GM12878 (cell line): Measurements from ENCODE around the gene CHP1. TPM values are rescaled to one million over a fixed set of nuclear protein-coding genes. Genes with fewer than 3 reads are reported as not detected.

Source experiments
- ATAC-seq: fragments of 200-7000 bp; cut with Tn5 transposase; 3 replicates; pipeline ENCODE4 v1.9.1; 2020; ENCODE audit warnings: mild to moderate bottlenecking, moderate library complexity
- BruUV-seq: library from RNA; stranded (reverse); fragments of 400-500 nt; replicated peaks from 2 replicates; lab custom pipeline; 2021; lab: Mats Ljungman, UMichigan
- CTCF ChIA-PET: fragments of 300-600 bp; sonication (Branson Sonifier 250); formaldehyde crosslinking; extraction: SDS; loops from one replicate; lab custom pipeline; 2021; ENCODE audit warnings: inconsistent platforms; lab: Yijun Ruan, JAX
- POLR2A ChIA-PET: fragments of 350-600 bp; formaldehyde crosslinking; extraction: SDS; loops from one replicate; lab custom pipeline; 2021; ENCODE audit warnings: inconsistent platforms; lab: Charles Lee
- RAD21 ChIA-PET: fragments of 300-600 bp; sonication (Branson Sonifier 250); formaldehyde crosslinking; loops from one replicate; lab custom pipeline; 2023; ENCODE audit warnings: antibody characterized with exemption; ENCODE audit not compliant: unreplicated experiment; lab: Charles Lee
- SMC1A ChIA-PET: fragments of 300-600 bp; sonication (Branson Sonifier 250); formaldehyde crosslinking; loops from one replicate; lab custom pipeline; 2023; ENCODE audit not compliant: unreplicated experiment, uncharacterized antibody; lab: Charles Lee
- DNase-seq: peaks from one replicate; pipeline ENCODE4 v3.0.0-alpha.2; 2011; ENCODE audit warnings: low read depth, low spot score
- FAIRE-seq: peaks from 3 replicates; lab custom pipeline; 2011; peaks lifted over from hg19 to GRCh38; lab: Jason Lieb, UNC
- H2AFZ ChIP-seq: 2 replicates; pipeline ENCODE4 v1.6.0; 2011; ENCODE audit warnings: low read depth, low read length, control low read depth; ENCODE audit not compliant: control insufficient read depth
- H3K27ac ChIP-seq: 2 replicates; pipeline ENCODE4 v1.5.1; 2011; ENCODE audit warnings: control low read depth; ENCODE audit not compliant: control insufficient read depth, insufficient read depth
- H3K27me3 ChIP-seq, 2 experiments: replicated peaks in 1 of 2; 2 replicates each; pipeline versions ENCODE4 v1.6.0 to v1.6.1; 2011; ENCODE audit warnings: low read length in 1 of 2; ENCODE audit not compliant: control insufficient read depth in 2 of 2, insufficient read depth in 2 of 2
- H3K36me3 ChIP-seq, 2 experiments: 2 replicates each; pipeline ENCODE4 v1.5.1; 2011; ENCODE audit warnings: low read length in 1 of 2; ENCODE audit not compliant: control insufficient read depth in 2 of 2, insufficient read depth in 2 of 2
- H3K4me1 ChIP-seq: 2 replicates; pipeline ENCODE4 v1.6.1; 2011; ENCODE audit warnings: mild to moderate bottlenecking, low read length, moderate library complexity, mixed read lengths; ENCODE audit not compliant: control insufficient read depth, insufficient read depth
- H3K4me2 ChIP-seq: 2 replicates; pipeline ENCODE4 v1.6.0; 2011; ENCODE audit warnings: control low read depth; ENCODE audit not compliant: control insufficient read depth, insufficient read depth
- H3K4me3 ChIP-seq: fragments of 200-600 bp; sonication (generic); 2 replicates; pipeline ENCODE4 v1.5.1; 2016
- H3K79me2 ChIP-seq: 2 replicates; pipeline ENCODE4 v1.6.0; 2011; ENCODE audit warnings: low read length; ENCODE audit not compliant: control insufficient read depth, insufficient read depth
- H3K9ac ChIP-seq: 2 replicates; pipeline ENCODE4 v1.8.0; 2011; ENCODE audit warnings: low read length, control low read depth, mixed read lengths; ENCODE audit not compliant: control insufficient read depth, insufficient read depth
- H3K9me3 ChIP-seq: replicated peaks from 3 replicates; pipeline ENCODE4 v1.5.1; 2011; ENCODE audit warnings: mild to moderate bottlenecking, low read length; ENCODE audit not compliant: control insufficient read depth, insufficient read depth
- H4K20me1 ChIP-seq: 2 replicates; pipeline ENCODE4 v1.6.0; 2011; ENCODE audit not compliant: control insufficient read depth, insufficient read depth
- ETV6 ChIP-seq, 2 experiments: fragments of 450-650 bp in 1 of 2; IDR thresholded peaks in 1 of 2; conservative IDR thresholded peaks in 1 of 2; 2 replicates each; pipeline ENCODE4 v1.6.1; 2014; ENCODE audit warnings: antibody characterized with exemption in 1 of 2, borderline replicate concordance in 1 of 2, low read depth in 1 of 2, mild to moderate bottlenecking in 1 of 2, moderate library complexity in 1 of 2
- FOS ChIP-seq: IDR thresholded peaks from 3 replicates; pipeline ENCODE4 v1.6.1; 2011; ENCODE audit warnings: borderline replicate concordance; ENCODE audit not compliant: insufficient read length; ENCODE audit errors: extremely low read depth
- HCFC1 ChIP-seq: fragments of 150-350 bp; IDR thresholded peaks from 2 replicates; pipeline ENCODE4 v1.6.1; 2014; ENCODE audit warnings: low read length
- NFXL1 ChIP-seq: fragments of 450-650 bp; IDR thresholded peaks from 2 replicates; pipeline ENCODE4 v1.6.1; 2017; ENCODE audit warnings: antibody characterized with exemption, mild to moderate bottlenecking, borderline replicate concordance
- RAD21 ChIP-seq: IDR thresholded peaks from 2 replicates; pipeline ENCODE4 v1.6.1; 2011; ENCODE audit warnings: mild to moderate bottlenecking, low read depth, low read length, moderate library complexity; ENCODE audit not compliant: insufficient read depth
- RFX5 ChIP-seq: IDR thresholded peaks from 2 replicates; pipeline ENCODE4 v1.6.1; 2011; ENCODE audit warnings: low read depth, low read length, improper control_type of control experiment
- SIN3A ChIP-seq: IDR thresholded peaks from 2 replicates; pipeline ENCODE4 v1.6.1; 2012; ENCODE audit warnings: low read depth, low read length, improper control_type of control experiment
- TCF12 ChIP-seq: IDR thresholded peaks from 2 replicates; pipeline ENCODE4 v1.6.1; 2011; ENCODE audit warnings: low read depth, mild to moderate bottlenecking, low read length
- ZNF207 ChIP-seq: fragments of 450-650 bp; IDR thresholded peaks from 2 replicates; pipeline ENCODE4 v1.6.1; 2014; ENCODE audit warnings: antibody characterized with exemption, mild to moderate bottlenecking, borderline replicate concordance
- WGBS: methylation state at CpG from one replicate; pipeline ENCODE4 v1.1.6; 2016; ENCODE audit warnings: low lambda C conversion rate; ENCODE audit not compliant: insufficient replicate concordance, insufficient coverage; ENCODE audit errors: missing lambda C conversion rate; 5-methylcytosine and 5-hydroxymethylcytosine counted together
- in situ Hi-C: fragments of 300-500 bp; cut with MboI; formaldehyde crosslinking; loops from 9 replicates; pipeline ENCODE4 v1.14.3; 2018; ENCODE audit warnings: mixed read lengths
- intact Hi-C: fragments of 100-400 bp; cut with micrococcal nuclease; formaldehyde crosslinking; loops from one replicate; pipeline ENCODE4 v1.14.2; 2022; ENCODE audit not compliant: unreplicated experiment
- polyA plus RNA-seq, 11 experiments: library from polyadenylated mRNA; depleted of rRNA in 4 of 11; unstranded in 6 of 11; stranded (reverse) in 5 of 11; fragments of >200 nt; fragmentation: Nextera tagmentation in 4 of 11; fragmentation: Illumina TruSeq in 1 of 11; extraction: Ambion mirVana in 4 of 11; extraction: Trizol in 1 of 11; gene quantifications; 1 replicate in 1 of 11; 2 replicates in 10 of 11; pipeline versions ENCODE4 v1.2.1 to v1.2.3, GENCODE V29; 2011 to 2016; ENCODE audit warnings: inconsistent platforms in 2 of 11, missing spikeins in 2 of 11, low read depth in 1 of 11
- total RNA-seq, 4 experiments: library from RNA; depleted of rRNA in 3 of 4; stranded (reverse); fragments of >200 nt in 3 of 4; fragmentation: Illumina TruSeq in 1 of 4; extraction: Trizol in 1 of 4; gene quantifications; 2 replicates each; pipeline versions ENCODE4 v1.2.1 to v1.2.3, GENCODE V29; 2013 to 2021
- TF ChIP-seq, protein P1 (sequence below): IDR thresholded peaks from 2 replicates; pipeline ENCODE4 v1.6.1; 2011; ENCODE audit warnings: low read depth, mild to moderate bottlenecking, low read length, moderate library complexity, borderline replicate concordance; ENCODE audit errors: extremely low read depth
- TF ChIP-seq, protein P2 (sequence below): fragments of 450-650 bp; formaldehyde crosslinking; IDR thresholded peaks from 2 replicates; pipeline ENCODE4 v1.4.0; 2022; ENCODE audit warnings: mild to moderate bottlenecking, moderate library complexity
- TF ChIP-seq, protein P3 (sequence below): fragments of 450-650 bp; IDR thresholded peaks from 2 replicates; pipeline ENCODE4 v1.6.1; 2018; ENCODE audit warnings: borderline replicate concordance, mild to moderate bottlenecking; ENCODE audit not compliant: partially characterized antibody
- TF ChIP-seq, protein P4 (sequence below): fragments of 450-650 bp; IDR thresholded peaks from 2 replicates; pipeline ENCODE4 v1.6.1; 2017; ENCODE audit warnings: low read depth, mild to moderate bottlenecking, moderate library complexity
- TF ChIP-seq, protein P5 (sequence below): fragments of 150-350 bp; IDR thresholded peaks from 2 replicates; pipeline ENCODE4 v1.6.1; 2014; ENCODE audit warnings: mild to moderate bottlenecking, low read depth, low read length

CHP1 gene
- total and polyA plus RNA-seq, 10 of the 15 experiments (the other 5 are each of a cell fraction or from before 2014, with no cell fraction given), result 25.7 to 45.9 (median 39.1) TPM

DNA sequence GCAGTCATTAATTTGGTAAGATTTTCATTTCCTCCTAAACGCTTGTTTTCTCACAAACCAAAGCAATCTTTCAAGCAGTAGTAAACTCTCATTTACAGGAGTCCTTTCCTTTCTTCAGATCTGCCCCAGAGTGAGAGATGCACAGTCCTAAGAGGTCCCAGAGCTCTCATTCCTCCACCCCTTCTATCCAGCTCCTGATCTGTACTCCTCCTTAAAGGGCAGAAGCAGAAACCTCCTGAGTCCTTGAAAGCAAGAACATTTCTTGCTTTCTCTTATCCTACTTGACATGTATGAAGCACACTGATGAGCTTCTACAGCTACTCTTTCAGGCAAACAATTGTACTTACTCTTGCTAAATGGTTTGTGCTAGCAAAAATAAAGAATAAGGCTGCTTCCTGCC, 12.2 kb upstream of the CHP1 start:
- H3K4me2 ChIP-seq, result no peak overlapping the region
- no peak overlapping the region for H3K4me3 ChIP-seq
- no peak for ATAC-seq
- H3K4me1 ChIP-seq, result no peaks in the 10 kb centered on the region
- no peaks in the 10 kb centered on the region for H3K79me2 ChIP-seq
- CTCF ChIA-PET, result interaction anchor here (1.4 to 1.7 kb wide), 3 partner anchors 9 to 33 kb away, joined by 3 to 5 read pairs (median 4); partner anchors contain the start of gene CHP1
- POLR2A ChIA-PET, result interaction anchor here (0.6 to 0.7 kb wide), 2 partner anchors 31 to 440 kb away, joined by 4 to 5 read pairs; no protein-coding TSS in a partner anchor
- intact Hi-C loops, result no loop called here
- H2AFZ ChIP-seq, result no peak overlapping the region
- BruUV-seq, result no TSS peak
- H4K20me1 ChIP-seq, result no peaks in the 10 kb centered on the region
- peaks cover 0 to 4% of the 10 kb centered on the region in 2 experiments; a peak in 2 of 4 replicates for H3K27me3 ChIP-seq
- no peak overlapping the region for H3K9ac ChIP-seq
- no peak for DNase-seq
- H3K27ac ChIP-seq, result no peak overlapping the region
- RAD21 ChIA-PET, result interaction anchor here (0.6 kb wide), 1 partner anchor 20 kb away, joined by 3 read pairs; no protein-coding TSS in a partner anchor
- in situ Hi-C loops, result no loop called here
- no peaks in the 10 kb centered on the region for H3K9me3 ChIP-seq
- SMC1A ChIA-PET, result interaction anchor here (1.0 kb wide), 1 partner anchor 190 kb away, joined by 3 read pairs; no protein-coding TSS in a partner anchor
- FAIRE-seq, result no peak
- no peaks in the 10 kb centered on the region for H3K36me3 ChIP-seq
- 0% methylated on average over 1 of the region's 1 CpG for WGBS
- TF ChIP-seq, protein P1, sequence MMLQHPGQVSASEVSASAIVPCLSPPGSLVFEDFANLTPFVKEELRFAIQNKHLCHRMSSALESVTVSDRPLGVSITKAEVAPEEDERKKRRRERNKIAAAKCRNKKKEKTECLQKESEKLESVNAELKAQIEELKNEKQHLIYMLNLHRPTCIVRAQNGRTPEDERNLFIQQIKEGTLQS, result no peak
- TF ChIP-seq HCFC1 (no peak), NFXL1 (no peak), ETV6 (conservative IDR thresholded peaks at IDR 0.05 in 1 of 2, IDR thresholded peaks at IDR 0.05 in 1 of 2; ENCODE audit: borderline replicate concordance in 1 of 2, low read depth in 1 of 2) (no peak), FOS (no peak), SIN3A (no peak), TCF12 (no peak), RAD21 (no peak), RFX5 (no peak), ZNF207 (no peak)
- TF ChIP-seq, protein P2, sequence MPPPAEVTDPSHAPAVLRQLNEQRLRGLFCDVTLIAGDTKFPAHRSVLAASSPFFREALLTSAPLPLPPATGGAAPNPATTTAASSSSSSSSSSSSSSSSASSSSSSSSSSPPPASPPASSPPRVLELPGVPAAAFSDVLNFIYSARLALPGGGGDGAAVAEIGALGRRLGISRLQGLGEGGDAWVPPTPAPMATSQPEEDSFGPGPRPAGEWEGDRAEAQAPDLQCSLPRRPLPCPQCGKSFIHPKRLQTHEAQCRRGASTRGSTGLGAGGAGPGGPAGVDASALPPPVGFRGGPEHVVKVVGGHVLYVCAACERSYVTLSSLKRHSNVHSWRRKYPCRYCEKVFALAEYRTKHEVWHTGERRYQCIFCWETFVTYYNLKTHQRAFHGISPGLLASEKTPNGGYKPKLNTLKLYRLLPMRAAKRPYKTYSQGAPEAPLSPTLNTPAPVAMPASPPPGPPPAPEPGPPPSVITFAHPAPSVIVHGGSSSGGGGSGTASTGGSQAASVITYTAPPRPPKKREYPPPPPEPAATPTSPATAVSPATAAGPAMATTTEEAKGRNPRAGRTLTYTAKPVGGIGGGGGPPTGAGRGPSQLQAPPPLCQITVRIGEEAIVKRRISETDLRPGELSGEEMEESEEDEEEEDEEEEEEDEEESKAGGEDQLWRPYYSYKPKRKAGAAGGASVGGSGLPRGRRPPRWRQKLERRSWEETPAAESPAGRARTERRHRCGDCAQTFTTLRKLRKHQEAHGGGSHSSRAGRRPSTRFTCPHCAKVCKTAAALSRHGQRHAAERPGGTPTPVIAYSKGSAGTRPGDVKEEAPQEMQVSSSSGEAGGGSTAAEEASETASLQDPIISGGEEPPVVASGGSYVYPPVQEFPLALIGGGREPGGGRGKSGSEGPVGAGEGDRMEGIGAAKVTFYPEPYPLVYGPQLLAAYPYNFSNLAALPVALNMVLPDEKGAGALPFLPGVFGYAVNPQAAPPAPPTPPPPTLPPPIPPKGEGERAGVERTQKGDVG (CRISPR knock-in tag), result no peak
- TF ChIP-seq, protein P3, sequence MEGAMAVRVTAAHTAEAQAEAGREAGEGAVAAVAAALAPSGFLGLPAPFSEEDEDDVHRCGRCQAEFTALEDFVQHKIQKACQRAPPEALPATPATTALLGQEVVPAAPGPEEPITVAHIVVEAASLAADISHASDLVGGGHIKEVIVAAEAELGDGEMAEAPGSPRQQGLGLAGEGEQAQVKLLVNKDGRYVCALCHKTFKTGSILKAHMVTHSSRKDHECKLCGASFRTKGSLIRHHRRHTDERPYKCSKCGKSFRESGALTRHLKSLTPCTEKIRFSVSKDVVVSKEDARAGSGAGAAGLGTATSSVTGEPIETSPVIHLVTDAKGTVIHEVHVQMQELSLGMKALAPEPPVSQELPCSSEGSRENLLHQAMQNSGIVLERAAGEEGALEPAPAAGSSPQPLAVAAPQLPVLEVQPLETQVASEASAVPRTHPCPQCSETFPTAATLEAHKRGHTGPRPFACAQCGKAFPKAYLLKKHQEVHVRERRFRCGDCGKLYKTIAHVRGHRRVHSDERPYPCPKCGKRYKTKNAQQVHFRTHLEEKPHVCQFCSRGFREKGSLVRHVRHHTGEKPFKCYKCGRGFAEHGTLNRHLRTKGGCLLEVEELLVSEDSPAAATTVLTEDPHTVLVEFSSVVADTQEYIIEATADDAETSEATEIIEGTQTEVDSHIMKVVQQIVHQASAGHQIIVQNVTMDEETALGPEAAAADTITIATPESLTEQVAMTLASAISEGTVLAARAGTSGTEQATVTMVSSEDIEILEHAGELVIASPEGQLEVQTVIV, result no peak
- TF ChIP-seq, protein P4, sequence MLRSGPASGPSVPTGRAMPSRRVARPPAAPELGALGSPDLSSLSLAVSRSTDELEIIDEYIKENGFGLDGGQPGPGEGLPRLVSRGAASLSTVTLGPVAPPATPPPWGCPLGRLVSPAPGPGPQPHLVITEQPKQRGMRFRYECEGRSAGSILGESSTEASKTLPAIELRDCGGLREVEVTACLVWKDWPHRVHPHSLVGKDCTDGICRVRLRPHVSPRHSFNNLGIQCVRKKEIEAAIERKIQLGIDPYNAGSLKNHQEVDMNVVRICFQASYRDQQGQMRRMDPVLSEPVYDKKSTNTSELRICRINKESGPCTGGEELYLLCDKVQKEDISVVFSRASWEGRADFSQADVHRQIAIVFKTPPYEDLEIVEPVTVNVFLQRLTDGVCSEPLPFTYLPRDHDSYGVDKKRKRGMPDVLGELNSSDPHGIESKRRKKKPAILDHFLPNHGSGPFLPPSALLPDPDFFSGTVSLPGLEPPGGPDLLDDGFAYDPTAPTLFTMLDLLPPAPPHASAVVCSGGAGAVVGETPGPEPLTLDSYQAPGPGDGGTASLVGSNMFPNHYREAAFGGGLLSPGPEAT, result no peak
- TF ChIP-seq, protein P5, sequence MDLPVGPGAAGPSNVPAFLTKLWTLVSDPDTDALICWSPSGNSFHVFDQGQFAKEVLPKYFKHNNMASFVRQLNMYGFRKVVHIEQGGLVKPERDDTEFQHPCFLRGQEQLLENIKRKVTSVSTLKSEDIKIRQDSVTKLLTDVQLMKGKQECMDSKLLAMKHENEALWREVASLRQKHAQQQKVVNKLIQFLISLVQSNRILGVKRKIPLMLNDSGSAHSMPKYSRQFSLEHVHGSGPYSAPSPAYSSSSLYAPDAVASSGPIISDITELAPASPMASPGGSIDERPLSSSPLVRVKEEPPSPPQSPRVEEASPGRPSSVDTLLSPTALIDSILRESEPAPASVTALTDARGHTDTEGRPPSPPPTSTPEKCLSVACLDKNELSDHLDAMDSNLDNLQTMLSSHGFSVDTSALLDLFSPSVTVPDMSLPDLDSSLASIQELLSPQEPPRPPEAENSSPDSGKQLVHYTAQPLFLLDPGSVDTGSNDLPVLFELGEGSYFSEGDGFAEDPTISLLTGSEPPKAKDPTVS, result no peak
